ENCODE results near the gene HSD11B2. TPM values are rescaled to one million over a fixed set of nuclear protein-coding genes. Genes with fewer than 3 reads are reported as not detected.

HSD11B2 gene
- total RNA-seq, 1 experiment from 2014 or later = 33.5 TPM

DNA sequence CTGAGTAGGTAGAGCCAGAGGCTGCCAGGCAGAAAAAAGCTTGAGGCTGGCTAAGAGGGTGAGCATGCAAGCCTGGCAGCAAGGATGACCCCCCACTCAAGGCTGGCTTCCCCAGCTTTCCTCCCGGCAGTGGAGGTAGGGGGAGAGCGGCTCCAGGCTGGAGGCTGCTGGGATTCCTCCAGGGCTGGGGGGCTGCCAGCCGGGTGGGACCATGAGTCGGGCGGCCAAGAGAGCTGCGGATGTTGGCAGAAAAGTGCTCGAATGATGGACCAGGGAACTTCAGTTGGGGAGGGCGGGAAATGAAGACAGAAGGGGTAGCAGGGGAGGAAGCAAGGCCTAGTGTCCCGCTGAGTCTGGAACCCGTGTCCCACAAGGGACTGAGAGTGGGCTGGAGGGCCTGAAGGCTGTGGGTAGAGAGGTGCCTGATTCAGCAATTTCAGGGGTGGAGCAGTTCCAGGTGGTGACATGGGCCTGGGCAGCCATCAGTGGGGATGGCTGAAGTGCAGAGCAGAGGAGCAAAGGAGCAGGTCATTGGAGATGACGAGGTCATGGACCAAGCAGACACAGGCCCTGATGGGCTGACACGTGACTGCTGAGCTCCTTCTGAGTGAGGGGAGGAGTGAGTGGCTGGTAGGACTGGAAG lies 20.3 kb downstream of the HSD11B2 start:
- no peak for DNase-seq

More for the DNA sequence above, 20.3 kb downstream of the HSD11B2 start:
- H3K23ac ChIP-seq (ENCODE audit: insufficient read length, low read depth, low read length) = no peak overlapping the region
- TF ChIP-seq, protein P1, sequence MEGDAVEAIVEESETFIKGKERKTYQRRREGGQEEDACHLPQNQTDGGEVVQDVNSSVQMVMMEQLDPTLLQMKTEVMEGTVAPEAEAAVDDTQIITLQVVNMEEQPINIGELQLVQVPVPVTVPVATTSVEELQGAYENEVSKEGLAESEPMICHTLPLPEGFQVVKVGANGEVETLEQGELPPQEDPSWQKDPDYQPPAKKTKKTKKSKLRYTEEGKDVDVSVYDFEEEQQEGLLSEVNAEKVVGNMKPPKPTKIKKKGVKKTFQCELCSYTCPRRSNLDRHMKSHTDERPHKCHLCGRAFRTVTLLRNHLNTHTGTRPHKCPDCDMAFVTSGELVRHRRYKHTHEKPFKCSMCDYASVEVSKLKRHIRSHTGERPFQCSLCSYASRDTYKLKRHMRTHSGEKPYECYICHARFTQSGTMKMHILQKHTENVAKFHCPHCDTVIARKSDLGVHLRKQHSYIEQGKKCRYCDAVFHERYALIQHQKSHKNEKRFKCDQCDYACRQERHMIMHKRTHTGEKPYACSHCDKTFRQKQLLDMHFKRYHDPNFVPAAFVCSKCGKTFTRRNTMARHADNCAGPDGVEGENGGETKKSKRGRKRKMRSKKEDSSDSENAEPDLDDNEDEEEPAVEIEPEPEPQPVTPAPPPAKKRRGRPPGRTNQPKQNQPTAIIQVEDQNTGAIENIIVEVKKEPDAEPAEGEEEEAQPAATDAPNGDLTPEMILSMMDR (conservative IDR thresholded peaks at IDR 0.05) = no peak
- no peaks in the 10 kb centered on the region for H3K27me3 Mint-ChIP-seq (ENCODE audit: low read depth)
- no peaks in the 10 kb centered on the region for H3K79me2 ChIP-seq (ENCODE audit: insufficient read depth, low read length)
- H2BK5ac ChIP-seq (ENCODE audit: insufficient read length, low read length) = no peak overlapping the region
- H3K14ac ChIP-seq (ENCODE audit: insufficient read depth, low read length) = no peak overlapping the region; the same call in 1 of the 2 replicates
- H3K27me3 ChIP-seq (ENCODE audit: insufficient read depth, low read length) = no peaks in the 10 kb centered on the region
- no peaks in the 10 kb centered on the region for H3K23me2 ChIP-seq (ENCODE audit: insufficient read length, low read depth, low read length, poor library complexity, severe bottlenecking)
- H3K4me3 Mint-ChIP-seq = no peak overlapping the region
- peaks cover 4 to 27% (median 9%) of the 10 kb centered on the region in 3 experiments for H3K36me3 Mint-ChIP-seq (ENCODE audit: insufficient read depth in 1 of 3, low read depth in 3 of 3)
- H4K20me1 ChIP-seq (ENCODE audit: control insufficient read depth, insufficient read depth, insufficient read length) = no peaks in the 10 kb centered on the region
- H3K27ac ChIP-seq (ENCODE audit: insufficient read length, low read depth, low read length) = no peak overlapping the region
- H2BK120ac ChIP-seq (ENCODE audit: low read depth, low read length, poor library complexity, severe bottlenecking) = no peak overlapping the region
- H2BK12ac ChIP-seq (ENCODE audit: insufficient read length, low read depth, low read length) = no peak overlapping the region
- no peak overlapping the region for H2BK15ac ChIP-seq (ENCODE audit: low read depth, low read length)
- H3K4me2 ChIP-seq (ENCODE audit: insufficient read depth, insufficient read length, low read length) = no peak overlapping the region
- no peaks in the 10 kb centered on the region for H3K9me3 Mint-ChIP-seq
- H2BK20ac ChIP-seq (ENCODE audit: low read depth, low read length, poor library complexity, severe bottlenecking) = no peak overlapping the region
- no peak overlapping the region for H3K9ac ChIP-seq (ENCODE audit: extremely low read depth, insufficient read length, low read length)
- no peak overlapping the region for H3K4ac ChIP-seq (ENCODE audit: low read depth, low read length)
- no peak overlapping the region for H3K18ac ChIP-seq (ENCODE audit: insufficient read length, low read depth, low read length)
- H3T11ph ChIP-seq (ENCODE audit: low read length) = no peak overlapping the region
- no CpG with 5 or more reads among the region's 12 CpGs for WGBS (ENCODE audit: extremely low coverage, insufficient read length, low lambda C conversion rate)
- H3K9me3 ChIP-seq (ENCODE audit: control insufficient read depth, low read depth, low read length) = no peaks in the 10 kb centered on the region
- no peak overlapping the region for H3K27ac Mint-ChIP-seq
- H4K5ac ChIP-seq (ENCODE audit: insufficient read length, low read depth, low read length) = no peak overlapping the region
- H3K4me1 ChIP-seq (ENCODE audit: insufficient read depth, low read length) = no peaks in the 10 kb centered on the region
- H4K91ac ChIP-seq (ENCODE audit: insufficient read length, low read depth, low read length) = no peak overlapping the region
- no peaks in the 10 kb centered on the region for H3K79me1 ChIP-seq (ENCODE audit: insufficient read depth, low read depth, low read length, poor library complexity, severe bottlenecking)
- no peak overlapping the region for H2AK5ac ChIP-seq (ENCODE audit: insufficient read length, low read length)
- H2AFZ ChIP-seq (ENCODE audit: low read length) = no peak overlapping the region
- no peak overlapping the region for H3K56ac ChIP-seq (ENCODE audit: insufficient read length, low read depth, low read length)
- peaks cover 4 to 10% of the 10 kb centered on the region in 2 experiments; a peak in 3 of 4 replicates for H3K4me1 Mint-ChIP-seq
- no peak overlapping the region for H4K8ac ChIP-seq (replicated peaks; ENCODE audit: insufficient read length, low read depth, low read length)

All from H9 (cell line).